GM12878 (cell line): ENCODE data around the gene RGS1. TPM values are rescaled to one million over a fixed set of nuclear protein-coding genes. Genes with fewer than 3 reads are reported as not detected.

Source experiments
- ATAC-seq: fragments of 200-7000 bp; cut with Tn5 transposase; 3 replicates; pipeline ENCODE4 v1.9.1; 2020; ENCODE audit warnings: mild to moderate bottlenecking, moderate library complexity
- Bru-seq: library from RNA; stranded (reverse); fragments of 400-500 nt; gene quantifications from one replicate; lab custom pipeline; 2021; lab: Mats Ljungman, UMichigan
- BruChase-seq, 2 experiments: library from RNA; stranded (reverse); fragments of 400-500 nt; gene quantifications; one replicate each; lab custom pipeline; 2021; lab: Mats Ljungman, UMichigan
- BruUV-seq: library from RNA; stranded (reverse); fragments of 400-500 nt; replicated peaks from 2 replicates; lab custom pipeline; 2021; lab: Mats Ljungman, UMichigan
- CTCF ChIA-PET: fragments of 300-600 bp; sonication (Branson Sonifier 250); formaldehyde crosslinking; extraction: SDS; loops from one replicate; lab custom pipeline; 2021; ENCODE audit warnings: inconsistent platforms; lab: Yijun Ruan, JAX
- POLR2A ChIA-PET: fragments of 350-600 bp; formaldehyde crosslinking; extraction: SDS; loops from one replicate; lab custom pipeline; 2021; ENCODE audit warnings: inconsistent platforms; lab: Charles Lee
- RAD21 ChIA-PET: fragments of 300-600 bp; sonication (Branson Sonifier 250); formaldehyde crosslinking; loops from one replicate; lab custom pipeline; 2023; ENCODE audit warnings: antibody characterized with exemption; ENCODE audit not compliant: unreplicated experiment; lab: Charles Lee
- SMC1A ChIA-PET: fragments of 300-600 bp; sonication (Branson Sonifier 250); formaldehyde crosslinking; loops from one replicate; lab custom pipeline; 2023; ENCODE audit not compliant: unreplicated experiment, uncharacterized antibody; lab: Charles Lee
- DNase-seq: peaks from one replicate; pipeline ENCODE4 v3.0.0-alpha.2; 2011; ENCODE audit warnings: low read depth, low spot score
- FAIRE-seq: peaks from 3 replicates; lab custom pipeline; 2011; peaks lifted over from hg19 to GRCh38; lab: Jason Lieb, UNC
- H2AFZ ChIP-seq: 2 replicates; pipeline ENCODE4 v1.6.0; 2011; ENCODE audit warnings: low read depth, low read length, control low read depth; ENCODE audit not compliant: control insufficient read depth
- H3K27ac ChIP-seq: 2 replicates; pipeline ENCODE4 v1.5.1; 2011; ENCODE audit warnings: control low read depth; ENCODE audit not compliant: control insufficient read depth, insufficient read depth
- H3K27me3 ChIP-seq, 2 experiments: replicated peaks in 1 of 2; 2 replicates each; pipeline versions ENCODE4 v1.6.0 to v1.6.1; 2011; ENCODE audit warnings: low read length in 1 of 2; ENCODE audit not compliant: control insufficient read depth in 2 of 2, insufficient read depth in 2 of 2
- H3K36me3 ChIP-seq, 2 experiments: 2 replicates each; pipeline ENCODE4 v1.5.1; 2011; ENCODE audit warnings: low read length in 1 of 2; ENCODE audit not compliant: control insufficient read depth in 2 of 2, insufficient read depth in 2 of 2
- H3K4me1 ChIP-seq: 2 replicates; pipeline ENCODE4 v1.6.1; 2011; ENCODE audit warnings: mild to moderate bottlenecking, low read length, moderate library complexity, mixed read lengths; ENCODE audit not compliant: control insufficient read depth, insufficient read depth
- H3K4me2 ChIP-seq: 2 replicates; pipeline ENCODE4 v1.6.0; 2011; ENCODE audit warnings: control low read depth; ENCODE audit not compliant: control insufficient read depth, insufficient read depth
- H3K4me3 ChIP-seq: fragments of 200-600 bp; sonication (generic); 2 replicates; pipeline ENCODE4 v1.5.1; 2016
- H3K79me2 ChIP-seq: 2 replicates; pipeline ENCODE4 v1.6.0; 2011; ENCODE audit warnings: low read length; ENCODE audit not compliant: control insufficient read depth, insufficient read depth
- H3K9ac ChIP-seq: 2 replicates; pipeline ENCODE4 v1.8.0; 2011; ENCODE audit warnings: low read length, control low read depth, mixed read lengths; ENCODE audit not compliant: control insufficient read depth, insufficient read depth
- H3K9me3 ChIP-seq: replicated peaks from 3 replicates; pipeline ENCODE4 v1.5.1; 2011; ENCODE audit warnings: mild to moderate bottlenecking, low read length; ENCODE audit not compliant: control insufficient read depth, insufficient read depth
- H4K20me1 ChIP-seq: 2 replicates; pipeline ENCODE4 v1.6.0; 2011; ENCODE audit not compliant: control insufficient read depth, insufficient read depth
- BHLHE40 ChIP-seq, 2 experiments: fragments of 450-650 bp in 1 of 2; IDR thresholded peaks; 2 replicates each; pipeline ENCODE4 v1.6.1; 2011 to 2017; ENCODE audit warnings: low read depth in 2 of 2, borderline replicate concordance in 1 of 2, improper control_type of control experiment in 1 of 2, low read length in 1 of 2, mild to moderate bottlenecking in 1 of 2
- CBFB ChIP-seq: IDR thresholded peaks from 2 replicates; pipeline ENCODE4 v1.6.1; 2016; ENCODE audit warnings: antibody characterized with exemption, low read depth
- CTCF ChIP-seq, 3 experiments: IDR thresholded peaks in 2 of 3; conservative IDR thresholded peaks in 1 of 3; 2 replicates each; pipeline ENCODE4 v1.5.1; 2011; ENCODE audit warnings: low read depth in 3 of 3, low read length in 3 of 3, mild to moderate bottlenecking in 3 of 3, control low read depth in 2 of 3, moderate library complexity in 2 of 3, inconsistent platforms in 1 of 3, mixed read lengths in 1 of 3; ENCODE audit not compliant: control insufficient read depth in 2 of 3, insufficient read depth in 1 of 3; ENCODE audit errors: extremely low read depth in 1 of 3
- GABPA ChIP-seq: IDR thresholded peaks from 2 replicates; pipeline ENCODE4 v1.6.1; 2014; ENCODE audit warnings: antibody characterized with exemption, low read depth, mild to moderate bottlenecking, inconsistent platforms
- GATAD2B ChIP-seq: fragments of 450-650 bp; conservative IDR thresholded peaks from 2 replicates; pipeline ENCODE4 v1.6.1; 2017; ENCODE audit warnings: low read depth, mild to moderate bottlenecking, moderate library complexity
- HDAC6 ChIP-seq: fragments of 200-600 bp; sonication (generic); IDR thresholded peaks from one replicate; pipeline ENCODE4 v1.8.0; 2017; ENCODE audit warnings: antibody characterized with exemption; ENCODE audit not compliant: unreplicated experiment
- HSF1 ChIP-seq: fragments of 150-350 bp; IDR thresholded peaks from 2 replicates; pipeline ENCODE4 v1.6.1; 2014; ENCODE audit warnings: mild to moderate bottlenecking, low read depth, low read length
- MAX ChIP-seq: IDR thresholded peaks from 2 replicates; pipeline ENCODE4 v1.6.1; 2012; ENCODE audit warnings: low read depth, low read length, improper control_type of control experiment
- NR2C1 ChIP-seq: fragments of 450-650 bp; IDR thresholded peaks from 2 replicates; pipeline ENCODE4 v1.6.1; 2017; ENCODE audit warnings: antibody characterized with exemption, mild to moderate bottlenecking, moderate library complexity
- PBX3 ChIP-seq: IDR thresholded peaks from 2 replicates; pipeline ENCODE4 v1.6.1; 2011; ENCODE audit warnings: mild to moderate bottlenecking, low read depth, low read length, moderate library complexity; ENCODE audit not compliant: insufficient replicate concordance
- RUNX3 ChIP-seq: IDR thresholded peaks from 2 replicates; pipeline ENCODE4 v1.6.1; 2012; ENCODE audit warnings: low read length, inconsistent platforms
- TCF12 ChIP-seq: IDR thresholded peaks from 2 replicates; pipeline ENCODE4 v1.6.1; 2011; ENCODE audit warnings: low read depth, mild to moderate bottlenecking, low read length
- WGBS: methylation state at CpG from one replicate; pipeline ENCODE4 v1.1.6; 2016; ENCODE audit warnings: low lambda C conversion rate; ENCODE audit not compliant: insufficient replicate concordance, insufficient coverage; ENCODE audit errors: missing lambda C conversion rate; 5-methylcytosine and 5-hydroxymethylcytosine counted together
- in situ Hi-C: fragments of 300-500 bp; cut with MboI; formaldehyde crosslinking; loops from 9 replicates; pipeline ENCODE4 v1.14.3; 2018; ENCODE audit warnings: mixed read lengths
- intact Hi-C: fragments of 100-400 bp; cut with micrococcal nuclease; formaldehyde crosslinking; loops from one replicate; pipeline ENCODE4 v1.14.2; 2022; ENCODE audit not compliant: unreplicated experiment
- long read RNA-seq, 2 experiments: library from polyadenylated mRNA; unstranded; transcript quantifications; one replicate each; pipeline ENCODE4 v2.0.0, GENCODE V29; 2019 to 2020
- polyA minus RNA-seq, 3 experiments: library from RNA; depleted of rRNA, polyadenylated mRNA; stranded (reverse); fragments of >200 nt; gene quantifications; 2 replicates each; pipeline ENCODE4 v1.2.3, GENCODE V29; 2011
- polyA plus RNA-seq, 11 experiments: library from polyadenylated mRNA; depleted of rRNA in 4 of 11; unstranded in 6 of 11; stranded (reverse) in 5 of 11; fragments of >200 nt; fragmentation: Nextera tagmentation in 4 of 11; fragmentation: Illumina TruSeq in 1 of 11; extraction: Ambion mirVana in 4 of 11; extraction: Trizol in 1 of 11; gene quantifications; 1 replicate in 1 of 11; 2 replicates in 10 of 11; pipeline versions ENCODE4 v1.2.1 to v1.2.3, GENCODE V29; 2011 to 2016; ENCODE audit warnings: inconsistent platforms in 2 of 11, missing spikeins in 2 of 11, low read depth in 1 of 11
- total RNA-seq, 4 experiments: library from RNA; depleted of rRNA in 3 of 4; stranded (reverse); fragments of >200 nt in 3 of 4; fragmentation: Illumina TruSeq in 1 of 4; extraction: Trizol in 1 of 4; gene quantifications; 2 replicates each; pipeline versions ENCODE4 v1.2.1 to v1.2.3, GENCODE V29; 2013 to 2021

RGS1 gene
- 1,986 and 2,133 TPM in 2 replicates for total RNA-seq (2013; cell fraction: nucleolus; rRNA removed)
- total RNA-seq (2014; rRNA removed) (43.7 and 68.1 TPM in 2 replicates), total RNA-seq (2014; rRNA removed; fragmentation: Illumina TruSeq; extraction: Trizol) (61.3 and 76.2 TPM in 2 replicates), total RNA-seq (2021) (38.5 and 45.8 TPM in 2 replicates), polyA plus RNA-seq (2011; rRNA removed) (882 and 1,502 TPM in 2 replicates), polyA plus RNA-seq (2014; fragmentation: Illumina TruSeq; extraction: Trizol) (48.2 and 72.9 TPM in 2 replicates), polyA plus RNA-seq (2014; fragmentation: Nextera tagmentation; extraction: Ambion mirVana) (10 to 100 TPM; 50.8 to 52.2 TPM), polyA plus RNA-seq (2014; rRNA removed) (26.6 and 38.0 TPM in 2 replicates), polyA plus RNA-seq (2016; fragmentation: Nextera tagmentation; extraction: Ambion mirVana) (10 to 100 TPM; 20.7 to 21.3 TPM), polyA minus RNA-seq (2011; rRNA and poly(A)+ RNA removed) (283 and 396 TPM in 2 replicates), Bru-seq, nascent RNA (percentile 100 among the genes with signal in this experiment), BruChase-seq, experiment 1, labeled RNA remaining after a 6-hour chase (percentile 99 among the genes with signal in this experiment), BruChase-seq, experiment 2, labeled RNA remaining after a 2-hour chase (percentile 100 among the genes with signal in this experiment)
- 60.0 TPM for polyA plus RNA-seq (2011; ENCODE audit: low read depth)
- polyA plus RNA-seq (2011; cell fraction: cytosol; rRNA removed), result 230 and 358 TPM in 2 replicates
- polyA plus RNA-seq (2011; cell fraction: nucleus; rRNA removed), result 346 and 598 TPM in 2 replicates
- polyA plus RNA-seq (2012), result 92.1 and 280 TPM in 2 replicates
- polyA minus RNA-seq (2011; cell fraction: cytosol; rRNA and poly(A)+ RNA removed), result 140 and 173 TPM in 2 replicates
- polyA minus RNA-seq (2011; cell fraction: nucleus; rRNA and poly(A)+ RNA removed), result 1,153 and 1,417 TPM in 2 replicates
- long read RNA-seq, experiment 1, transcript RGS1-201 (5 exons, 1,405 nt), result major isoform, 32 of 40 reads
- long read RNA-seq, experiment 1, partial matches to known transcripts, result 7 of 40 reads
- long read RNA-seq, experiment 1, other reads (novel, unspliced or antisense), result 0 of 40 reads
- long read RNA-seq, experiment 2, transcript RGS1-205 (4 exons, 2,653 nt), result minor isoform, 5 of 358 reads
- long read RNA-seq, experiment 2, transcript RGS1-201 (5 exons, 1,405 nt), result major isoform, 319 of 358 reads
- long read RNA-seq, experiment 2, partial matches to known transcripts, result 22 of 358 reads
- long read RNA-seq, experiment 2, other reads (novel, unspliced or antisense), result 10 of 358 reads

- peak; percentile 92 for FAIRE-seq
- peak; percentile 97 for DNase-seq
- RAD21 ChIA-PET, result no interaction called here
- peak within 1 kb of the TSS; percentile 46 for H3K9ac ChIP-seq
- no peak within 1 kb of the TSS; the same call in 1 of the 2 replicates for H2AFZ ChIP-seq
- H3K4me1 ChIP-seq, result peaks cover 3% of the 10 kb centered on the region; the same call in 1 of the 2 replicates
- no TSS peak for BruUV-seq
- no peaks in the 10 kb centered on the region for H3K27me3 ChIP-seq
- H4K20me1 ChIP-seq, result no peaks in the 10 kb centered on the region
- peak within 1 kb of the TSS; percentile 59 for H3K27ac ChIP-seq
- POLR2A ChIA-PET, result interaction anchor here (4.6 to 5.7 kb wide), 2 partner anchors 22 to 30 kb away, joined by 21 to 34 read pairs; no protein-coding TSS in a partner anchor
- in situ Hi-C loops (no loop called here), intact Hi-C loops (loop anchor here (1.0 to 5.0 kb wide), 5 partner anchors 16 to 547 kb away; partner anchors contain the start of gene CDC73)
- no peaks in the 10 kb centered on the region for H3K36me3 ChIP-seq
- WGBS, result 2% methylated on average over 7 of the region's 7 CpGs
- SMC1A ChIA-PET, result interaction anchor here (8.5 to 9.1 kb wide), 2 partner anchors 22 to 33 kb away, joined by 58 to 125 read pairs; no protein-coding TSS in a partner anchor
- peak; percentile 53 for ATAC-seq
- CTCF ChIA-PET, result no interaction called here
- H3K4me3 ChIP-seq, result peak within 1 kb of the TSS; percentile 63
- H3K4me2 ChIP-seq, result peak within 1 kb of the TSS; percentile 69
- no peaks in the 10 kb centered on the region; the same call in 2 of the 3 replicates for H3K9me3 ChIP-seq
- peaks cover 40% of the 10 kb centered on the region for H3K79me2 ChIP-seq
- peak; percentile 95 for TF ChIP-seq CBFB
- peak; percentile 97 for TF ChIP-seq HDAC6
- no peak; the same call in 1 of the 2 replicates for TF ChIP-seq GABPA
- TF ChIP-seq TCF12, result no peak; the same call in 1 of the 2 replicates
- TF ChIP-seq CTCF (IDR thresholded peaks at IDR 0.05 in 2 of 3, conservative IDR thresholded peaks at IDR 0.05 in 1 of 3; ENCODE audit: control insufficient read depth in 2 of 3, extremely low read depth in 1 of 3, insufficient read depth in 1 of 3, low read depth in 3 of 3, low read length in 3 of 3), result no peak
- TF ChIP-seq HSF1, result no peak
- TF ChIP-seq RUNX3, result peak; percentile 100
- peak; percentile 91 to 95 for TF ChIP-seq BHLHE40 (IDR thresholded peaks at IDR 0.05; ENCODE audit: borderline replicate concordance in 1 of 2, low read depth in 2 of 2, low read length in 1 of 2)
- peak; percentile 56; the same call in 1 of the 2 replicates for TF ChIP-seq GATAD2B
- peak; percentile 47 for TF ChIP-seq PBX3
- peak; percentile 82 for TF ChIP-seq MAX
- TF ChIP-seq NR2C1, result no peak
These were observed at the start of gene RGS1 for GRCh38 chr1:192575499-192576189. RGS1 (plus strand) TSS chr1:192575773; CDS start chr1:192575793, 20 bp downstream.
